HepG2 (cell line): ENCODE results near the gene SERTAD3. TPM values are rescaled to one million over a fixed set of nuclear protein-coding genes. Genes with fewer than 3 reads are reported as not detected.

Experiments used
- FOSL2 ChIP-seq: sonication (generic); formaldehyde crosslinking; IDR thresholded peaks from 2 replicates; pipeline ENCODE4 v1.4.0; 2020; ENCODE audit warnings: missing genetic modification reagents
- FOXK1 ChIP-seq: sonication (generic); formaldehyde crosslinking; IDR thresholded peaks from 2 replicates; pipeline ENCODE4 v1.4.0; 2020; ENCODE audit warnings: low read depth, missing genetic modification reagents, borderline replicate concordance
- HMGXB3 ChIP-seq: sonication (generic); formaldehyde crosslinking; IDR thresholded peaks from 2 replicates; pipeline ENCODE4 v1.4.0; 2020; ENCODE audit warnings: missing genetic modification reagents, borderline replicate concordance
- JUNB ChIP-seq: sonication (generic); formaldehyde crosslinking; IDR thresholded peaks from 2 replicates; pipeline ENCODE4 v1.8.0; 2022; ENCODE audit warnings: missing genetic modification reagents, mild to moderate bottlenecking, borderline replicate concordance
- NR0B2 ChIP-seq: sonication (generic); formaldehyde crosslinking; IDR thresholded peaks from 2 replicates; pipeline ENCODE4 v1.4.0; 2020; ENCODE audit warnings: mild to moderate bottlenecking, missing genetic modification reagents
- ONECUT2 ChIP-seq: sonication (generic); formaldehyde crosslinking; IDR thresholded peaks from 2 replicates; pipeline ENCODE4 v1.4.0; 2020; ENCODE audit warnings: missing genetic modification reagents
- RARG ChIP-seq: sonication (generic); formaldehyde crosslinking; IDR thresholded peaks from 2 replicates; pipeline ENCODE4 v1.4.0; 2020; ENCODE audit warnings: low read depth, mild to moderate bottlenecking, missing genetic modification reagents
- ZMAT3 ChIP-seq: sonication (generic); formaldehyde crosslinking; conservative IDR thresholded peaks from 2 replicates; pipeline ENCODE4 v1.7.0; 2021; ENCODE audit warnings: missing genetic modification reagents
- ZNF18 ChIP-seq: sonication (generic); formaldehyde crosslinking; IDR thresholded peaks from 2 replicates; pipeline ENCODE4 v1.8.0; 2022; ENCODE audit warnings: mild to moderate bottlenecking, missing genetic modification reagents; ENCODE audit not compliant: insufficient replicate concordance
- ZNF749 ChIP-seq: sonication (generic); formaldehyde crosslinking; IDR thresholded peaks from 2 replicates; pipeline ENCODE4 v1.8.0; 2022; ENCODE audit warnings: mild to moderate bottlenecking, missing genetic modification reagents, moderate library complexity, borderline replicate concordance
- ZNF784 ChIP-seq: sonication (generic); formaldehyde crosslinking; IDR thresholded peaks from 2 replicates; pipeline ENCODE4 v1.5.1; 2020; ENCODE audit warnings: missing genetic modification reagents, mild to moderate bottlenecking, borderline replicate concordance
- ZNF83 ChIP-seq: sonication (generic); formaldehyde crosslinking; IDR thresholded peaks from 2 replicates; pipeline ENCODE4 v1.4.0; 2020; ENCODE audit warnings: missing genetic modification reagents, mild to moderate bottlenecking, borderline replicate concordance
- polyA plus RNA-seq, 8 experiments: library from polyadenylated mRNA; depleted of rRNA in 3 of 8; stranded (reverse) in 7 of 8; unstranded in 1 of 8; fragments of >200 nt; fragmentation: Illumina TruSeq in 4 of 8; extraction: Trizol in 4 of 8; gene quantifications; 2 replicates each; pipeline versions ENCODE4 v1.2.1 to v1.2.3, GENCODE V29; 2011 to 2016; ENCODE audit warnings: low read depth in 4 of 8, missing spikeins in 1 of 8, mixed read lengths in 1 of 8; ENCODE audit not compliant: insufficient read depth in 1 of 8
- total RNA-seq, 5 experiments: library from RNA; depleted of rRNA; stranded (reverse); fragments of >200 nt; fragmentation: Illumina TruSeq; extraction: Trizol; gene quantifications; 2 replicates each; pipeline ENCODE4 v1.2.3, GENCODE V29; 2016; ENCODE audit warnings: low read depth in 1 of 5
- TF ChIP-seq, protein P1 (sequence below): sonication (generic); formaldehyde crosslinking; IDR thresholded peaks from 2 replicates; pipeline ENCODE4 v1.4.0; 2020; ENCODE audit warnings: missing genetic modification reagents, mild to moderate bottlenecking, borderline replicate concordance
- TF ChIP-seq, protein P2 (sequence below): sonication (generic); formaldehyde crosslinking; IDR thresholded peaks from 2 replicates; pipeline ENCODE4 v1.8.1; 2023; ENCODE audit warnings: mild to moderate bottlenecking, missing genetic modification reagents

The SERTAD3 gene
- total and polyA plus RNA-seq, 2 of the 13 experiments (the other 11 are each of a cell fraction or from before 2014, with no cell fraction given): 9.6 to 16.9 TPM

GRCh38 chr19:40416918-40417642, 27.1 kb downstream of the SERTAD3 start (continued):
- TF ChIP-seq HMGXB3 (CRISPR knock-in tag): no peak
- TF ChIP-seq, protein P1, sequence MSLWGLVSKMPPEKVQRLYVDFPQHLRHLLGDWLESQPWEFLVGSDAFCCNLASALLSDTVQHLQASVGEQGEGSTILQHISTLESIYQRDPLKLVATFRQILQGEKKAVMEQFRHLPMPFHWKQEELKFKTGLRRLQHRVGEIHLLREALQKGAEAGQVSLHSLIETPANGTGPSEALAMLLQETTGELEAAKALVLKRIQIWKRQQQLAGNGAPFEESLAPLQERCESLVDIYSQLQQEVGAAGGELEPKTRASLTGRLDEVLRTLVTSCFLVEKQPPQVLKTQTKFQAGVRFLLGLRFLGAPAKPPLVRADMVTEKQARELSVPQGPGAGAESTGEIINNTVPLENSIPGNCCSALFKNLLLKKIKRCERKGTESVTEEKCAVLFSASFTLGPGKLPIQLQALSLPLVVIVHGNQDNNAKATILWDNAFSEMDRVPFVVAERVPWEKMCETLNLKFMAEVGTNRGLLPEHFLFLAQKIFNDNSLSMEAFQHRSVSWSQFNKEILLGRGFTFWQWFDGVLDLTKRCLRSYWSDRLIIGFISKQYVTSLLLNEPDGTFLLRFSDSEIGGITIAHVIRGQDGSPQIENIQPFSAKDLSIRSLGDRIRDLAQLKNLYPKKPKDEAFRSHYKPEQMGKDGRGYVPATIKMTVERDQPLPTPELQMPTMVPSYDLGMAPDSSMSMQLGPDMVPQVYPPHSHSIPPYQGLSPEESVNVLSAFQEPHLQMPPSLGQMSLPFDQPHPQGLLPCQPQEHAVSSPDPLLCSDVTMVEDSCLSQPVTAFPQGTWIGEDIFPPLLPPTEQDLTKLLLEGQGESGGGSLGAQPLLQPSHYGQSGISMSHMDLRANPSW (CRISPR knock-in tag): no peak
- no peak for TF ChIP-seq ZNF18 (CRISPR knock-in tag)
- peak; percentile 44; the same call in 1 of the 2 replicates for TF ChIP-seq FOXK1 (CRISPR knock-in tag)
- no peak for TF ChIP-seq ZNF749 (CRISPR knock-in tag)
- no peak for TF ChIP-seq ZNF784
- TF ChIP-seq JUNB: no peak
- TF ChIP-seq, protein P2, sequence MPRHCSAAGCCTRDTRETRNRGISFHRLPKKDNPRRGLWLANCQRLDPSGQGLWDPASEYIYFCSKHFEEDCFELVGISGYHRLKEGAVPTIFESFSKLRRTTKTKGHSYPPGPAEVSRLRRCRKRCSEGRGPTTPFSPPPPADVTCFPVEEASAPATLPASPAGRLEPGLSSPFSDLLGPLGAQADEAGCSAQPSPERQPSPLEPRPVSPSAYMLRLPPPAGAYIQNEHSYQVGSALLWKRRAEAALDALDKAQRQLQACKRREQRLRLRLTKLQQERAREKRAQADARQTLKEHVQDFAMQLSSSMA: no peak
- peak; percentile 93 for TF ChIP-seq FOSL2 (CRISPR knock-in tag)
- TF ChIP-seq NR0B2 (CRISPR knock-in tag): no peak
- TF ChIP-seq ZMAT3: no peak
- no peak for TF ChIP-seq ONECUT2 (CRISPR knock-in tag)
- TF ChIP-seq RARG (CRISPR knock-in tag): no peak
- no peak for TF ChIP-seq ZNF83 (CRISPR knock-in tag)
